SK-N-MC (cell line): ENCODE measurements around the gene TNKS1BP1.

ENCODE experiments used
- DNase-seq: peaks from one replicate; pipeline ENCODE4 v3.0.0-alpha.2; 2011; ENCODE audit warnings: low read depth, low spot score
- H3K27ac ChIP-seq: fragments of 200-600 bp; sonication (generic); 2 replicates; pipeline ENCODE4 v1.5.1; 2016; ENCODE audit warnings: mixed run types
- H3K36me3 ChIP-seq: fragments of 200-600 bp; sonication (generic); 2 replicates; pipeline ENCODE4 v1.6.1; 2017; ENCODE audit warnings: antibody characterized with exemption, low read length, mixed read lengths; ENCODE audit not compliant: insufficient read depth
- H3K4me3 ChIP-seq: fragments of 200-600 bp; sonication (generic); 2 replicates; pipeline ENCODE4 v1.5.1; 2016
- H3K9ac ChIP-seq: fragments of 200-600 bp; sonication (generic); 2 replicates; pipeline ENCODE4 v1.8.0; 2017; ENCODE audit warnings: mixed run types, mixed read lengths; ENCODE audit not compliant: insufficient read length
- H3K9me3 ChIP-seq: fragments of 200-600 bp; sonication (generic); 2 replicates; pipeline ENCODE4 v1.6.1; 2017; ENCODE audit warnings: low read depth, mild to moderate bottlenecking, antibody characterized with exemption, low read length, moderate library complexity, mixed read lengths
- EZH2 ChIP-seq: fragments of 200-600 bp; sonication (generic); IDR thresholded peaks from one replicate; pipeline ENCODE4 v1.6.1; 2017; ENCODE audit warnings: antibody characterized with exemption
- FOXP2 ChIP-seq: optimal IDR thresholded peaks from 2 replicates; pipeline ENCODE3; 2011; ENCODE audit warnings: mild to moderate bottlenecking, moderate library complexity; ENCODE audit not compliant: insufficient read depth; ENCODE audit errors: extremely low read length, control extremely low read depth
- POLR2AphosphoS5 ChIP-seq: IDR thresholded peaks from 2 replicates; pipeline ENCODE4 v1.6.1; 2012; ENCODE audit warnings: mild to moderate bottlenecking, low read depth, low read length, borderline replicate concordance

The TNKS1BP1 gene, protein sequence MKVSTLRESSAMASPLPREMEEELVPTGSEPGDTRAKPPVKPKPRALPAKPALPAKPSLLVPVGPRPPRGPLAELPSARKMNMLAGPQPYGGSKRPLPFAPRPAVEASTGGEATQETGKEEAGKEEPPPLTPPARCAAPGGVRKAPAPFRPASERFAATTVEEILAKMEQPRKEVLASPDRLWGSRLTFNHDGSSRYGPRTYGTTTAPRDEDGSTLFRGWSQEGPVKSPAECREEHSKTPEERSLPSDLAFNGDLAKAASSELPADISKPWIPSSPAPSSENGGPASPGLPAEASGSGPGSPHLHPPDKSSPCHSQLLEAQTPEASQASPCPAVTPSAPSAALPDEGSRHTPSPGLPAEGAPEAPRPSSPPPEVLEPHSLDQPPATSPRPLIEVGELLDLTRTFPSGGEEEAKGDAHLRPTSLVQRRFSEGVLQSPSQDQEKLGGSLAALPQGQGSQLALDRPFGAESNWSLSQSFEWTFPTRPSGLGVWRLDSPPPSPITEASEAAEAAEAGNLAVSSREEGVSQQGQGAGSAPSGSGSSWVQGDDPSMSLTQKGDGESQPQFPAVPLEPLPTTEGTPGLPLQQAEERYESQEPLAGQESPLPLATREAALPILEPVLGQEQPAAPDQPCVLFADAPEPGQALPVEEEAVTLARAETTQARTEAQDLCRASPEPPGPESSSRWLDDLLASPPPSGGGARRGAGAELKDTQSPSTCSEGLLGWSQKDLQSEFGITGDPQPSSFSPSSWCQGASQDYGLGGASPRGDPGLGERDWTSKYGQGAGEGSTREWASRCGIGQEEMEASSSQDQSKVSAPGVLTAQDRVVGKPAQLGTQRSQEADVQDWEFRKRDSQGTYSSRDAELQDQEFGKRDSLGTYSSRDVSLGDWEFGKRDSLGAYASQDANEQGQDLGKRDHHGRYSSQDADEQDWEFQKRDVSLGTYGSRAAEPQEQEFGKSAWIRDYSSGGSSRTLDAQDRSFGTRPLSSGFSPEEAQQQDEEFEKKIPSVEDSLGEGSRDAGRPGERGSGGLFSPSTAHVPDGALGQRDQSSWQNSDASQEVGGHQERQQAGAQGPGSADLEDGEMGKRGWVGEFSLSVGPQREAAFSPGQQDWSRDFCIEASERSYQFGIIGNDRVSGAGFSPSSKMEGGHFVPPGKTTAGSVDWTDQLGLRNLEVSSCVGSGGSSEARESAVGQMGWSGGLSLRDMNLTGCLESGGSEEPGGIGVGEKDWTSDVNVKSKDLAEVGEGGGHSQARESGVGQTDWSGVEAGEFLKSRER (N-terminal part only)

DNA sequence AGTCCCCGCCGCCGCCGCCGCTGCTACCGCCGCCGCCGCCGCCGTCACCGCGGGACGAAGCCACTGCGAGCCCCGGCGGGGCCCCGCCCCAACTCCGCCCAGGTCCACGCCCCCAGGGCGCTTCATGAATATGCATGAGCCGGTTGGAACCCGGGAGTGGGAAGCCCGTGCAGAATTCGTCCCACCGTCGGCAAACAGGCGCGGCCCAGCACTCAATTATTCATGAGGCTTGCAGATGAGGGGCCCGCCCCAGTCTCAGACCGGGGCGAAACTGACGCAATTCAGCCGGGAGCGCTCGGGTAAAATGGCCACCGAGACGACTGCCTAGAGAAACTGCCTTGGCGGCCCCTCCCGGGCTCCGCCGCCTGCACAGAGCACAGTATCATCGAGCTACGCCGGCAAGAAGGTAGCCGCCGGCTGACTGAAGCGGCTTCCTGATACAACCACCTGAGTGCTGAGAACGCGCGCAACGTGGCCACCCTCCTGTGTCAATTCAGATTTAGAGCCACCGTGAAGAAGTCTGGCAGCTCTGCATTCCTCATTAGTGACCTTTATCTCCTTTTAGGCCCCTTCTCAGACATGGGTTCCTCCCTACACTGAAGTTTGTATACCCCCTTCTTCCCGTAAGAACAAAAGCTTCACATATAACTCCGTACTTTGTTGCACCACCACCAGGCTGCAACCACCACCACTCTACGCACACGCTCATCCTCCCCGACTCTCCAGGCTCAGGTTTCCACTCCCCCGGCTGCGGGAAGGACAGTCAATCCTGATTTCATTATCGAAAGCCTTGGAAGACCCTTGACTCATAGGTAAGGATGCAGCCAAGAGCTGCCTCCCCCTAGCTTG, at the start of gene TNKS1BP1:
Gene TNKS1BP1, minus strand, starts transcription at position 67 of the 849 bp plus-strand sequence. CDS start 3,067 bp downstream, outside the sequence.
- H3K36me3 ChIP-seq, result peaks cover 65% of the 10 kb centered on the region
- H3K9ac ChIP-seq, result peak within 1 kb of the TSS; percentile 90
- H3K9me3 ChIP-seq, result no peaks in the 10 kb centered on the region
- TF ChIP-seq EZH2 (no peak), POLR2AphosphoS5 (peak; percentile 72)
- DNase-seq, result peak; percentile 75
- H3K27ac ChIP-seq, result peak within 1 kb of the TSS; percentile 97
- H3K4me3 ChIP-seq, result peak within 1 kb of the TSS; percentile 79

DNA sequence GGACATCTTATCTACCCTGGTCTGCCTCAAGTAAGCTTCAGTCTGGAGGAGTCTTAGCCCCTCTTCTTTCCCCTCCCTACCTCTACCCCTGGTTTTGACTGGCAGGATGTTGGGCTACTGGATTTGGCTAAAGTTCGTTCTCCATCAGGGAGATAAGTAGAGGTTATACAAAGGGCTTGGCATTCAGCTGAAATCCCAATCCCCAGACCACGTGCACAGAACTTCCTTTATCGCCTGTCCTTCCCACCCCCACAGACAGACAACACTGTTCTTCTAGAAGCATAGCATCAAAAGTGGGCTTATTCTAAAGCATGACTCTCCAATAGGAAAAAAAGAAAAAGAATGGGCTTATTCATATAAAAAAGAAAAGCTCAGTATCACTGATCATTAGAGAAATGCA, 48.4 kb upstream of the TNKS1BP1 start:
- H3K9ac ChIP-seq, result no peak overlapping the region
- H3K27ac ChIP-seq, result no peak overlapping the region
- no peaks in the 10 kb centered on the region for H3K9me3 ChIP-seq
- no peaks in the 10 kb centered on the region for H3K36me3 ChIP-seq
- TF ChIP-seq EZH2, result no peak
- no peak for TF ChIP-seq POLR2AphosphoS5
- TF ChIP-seq FOXP2, result no peak
- DNase-seq, result no peak
- H3K4me3 ChIP-seq, result no peak overlapping the region

DNA sequence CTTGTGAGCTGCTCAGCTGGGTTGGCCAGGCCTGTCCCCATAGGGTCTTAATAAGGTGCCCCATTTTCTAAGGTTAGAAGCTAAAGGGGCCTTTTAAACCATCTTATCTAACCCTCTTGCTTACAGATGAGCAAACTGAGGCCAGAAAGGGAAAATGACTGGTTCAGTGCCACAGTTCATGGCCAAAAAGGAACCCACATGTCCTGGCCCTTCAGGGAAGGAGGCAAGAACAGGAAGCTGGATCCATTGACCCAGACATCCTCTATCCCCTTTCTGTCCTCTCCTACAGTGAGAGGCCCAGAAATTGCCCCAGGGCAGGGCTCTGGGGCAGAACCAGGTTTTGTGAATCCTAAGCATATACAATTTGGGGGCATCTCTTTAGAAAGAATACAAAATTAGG, 46.2 kb upstream of the TNKS1BP1 start:
- no peaks in the 10 kb centered on the region for H3K36me3 ChIP-seq
- H3K4me3 ChIP-seq, result no peak overlapping the region
- DNase-seq, result no peak
- H3K9me3 ChIP-seq, result no peaks in the 10 kb centered on the region
- TF ChIP-seq EZH2, result no peak
- no peak for TF ChIP-seq POLR2AphosphoS5
- no peak for TF ChIP-seq FOXP2
- H3K27ac ChIP-seq, result no peak overlapping the region
- no peak overlapping the region for H3K9ac ChIP-seq

DNA sequence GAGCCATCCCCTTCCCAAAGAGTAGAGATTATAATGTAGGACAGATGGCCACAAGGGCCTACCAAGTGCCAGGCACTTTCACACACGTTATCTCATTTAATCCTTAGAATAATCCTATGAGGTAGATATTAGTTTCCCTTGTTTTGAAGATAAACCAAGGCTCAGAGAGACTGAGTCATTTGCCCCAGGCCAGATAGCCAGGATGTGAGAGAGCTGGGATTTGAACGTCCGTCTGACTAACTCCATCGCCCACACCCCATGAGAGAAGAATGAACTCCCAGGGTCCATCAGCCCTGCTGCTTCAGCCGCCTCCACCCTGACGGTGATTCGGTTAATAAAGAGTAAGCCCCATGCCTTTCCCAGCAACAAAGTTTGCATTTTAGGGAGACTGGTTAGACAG, 45.5 kb upstream of the TNKS1BP1 start:
- H3K36me3 ChIP-seq, result no peaks in the 10 kb centered on the region
- H3K9ac ChIP-seq, result no peak overlapping the region
- DNase-seq, result no peak
- no peak overlapping the region for H3K4me3 ChIP-seq
- TF ChIP-seq EZH2 (no peak), FOXP2 (no peak), POLR2AphosphoS5 (no peak)
- no peak overlapping the region for H3K27ac ChIP-seq
- no peaks in the 10 kb centered on the region for H3K9me3 ChIP-seq

DNA sequence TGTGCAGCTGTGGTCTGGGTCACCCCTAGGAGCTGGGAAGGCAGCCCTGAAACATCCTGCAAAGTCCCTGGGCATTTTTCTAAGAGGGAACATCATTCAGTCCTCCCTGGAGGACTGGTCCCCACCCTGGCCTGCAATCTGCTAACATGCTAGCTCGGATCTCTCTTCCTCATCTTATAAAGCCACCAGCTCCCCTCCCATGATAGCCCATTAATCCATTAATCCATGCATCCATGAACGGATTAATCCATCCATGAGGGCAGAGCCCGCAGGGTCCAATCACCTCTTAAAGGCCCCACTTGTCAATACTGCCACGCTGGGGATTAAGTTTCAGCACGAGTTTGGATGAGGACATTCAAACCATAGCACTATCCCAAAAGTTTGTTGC, 44.1 kb upstream of the TNKS1BP1 start:
- Histone ChIP-seq H3K36me3 (no peaks in the 10 kb centered on the region), H3K4me3 (no peak overlapping the region), H3K27ac (no peak overlapping the region), H3K9me3 (no peaks in the 10 kb centered on the region), H3K9ac (no peak overlapping the region)
- TF ChIP-seq EZH2 (no peak), FOXP2 (no peak), POLR2AphosphoS5 (no peak)
- DNase-seq, result no peak

DNA sequence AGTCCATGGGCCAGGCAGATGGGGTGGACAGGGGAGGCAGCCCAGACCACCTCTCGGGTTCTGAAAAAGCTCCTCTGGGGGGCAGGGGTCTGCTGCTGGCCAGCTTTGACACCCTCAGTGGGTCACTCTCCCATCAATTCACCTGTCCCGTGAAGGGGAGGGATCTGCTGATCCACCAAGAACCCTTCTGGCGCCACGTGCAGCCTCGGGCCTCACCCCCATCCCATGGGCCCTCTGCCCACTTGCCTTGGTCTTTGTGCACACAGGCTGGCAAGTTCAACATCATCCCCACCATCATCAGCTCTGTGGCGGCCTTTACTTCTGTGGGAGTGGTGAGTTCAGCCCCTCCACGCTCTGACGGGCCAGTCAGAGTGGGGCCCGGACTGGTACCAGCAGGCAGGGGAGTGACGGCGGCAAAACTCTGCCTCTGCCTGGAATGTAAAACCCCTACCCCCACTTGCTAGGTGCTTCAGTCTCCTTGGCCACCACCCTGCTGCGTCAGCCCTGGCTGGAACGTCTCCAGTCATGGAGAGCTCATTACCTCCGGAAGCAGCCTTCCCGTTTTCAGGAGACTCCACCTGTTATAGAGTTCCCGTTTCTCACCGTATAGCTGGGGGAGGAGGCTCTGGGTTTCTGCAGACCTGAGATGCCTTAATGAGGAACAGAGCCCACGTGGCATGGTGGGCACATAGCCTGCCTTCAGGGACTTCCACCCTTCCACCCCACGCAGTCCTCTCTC, 43.5 kb upstream of the TNKS1BP1 start:
- TF ChIP-seq FOXP2 (no peak), POLR2AphosphoS5 (no peak), EZH2 (no peak)
- H3K36me3 ChIP-seq, result no peaks in the 10 kb centered on the region
- H3K9me3 ChIP-seq, result no peaks in the 10 kb centered on the region
- DNase-seq, result no peak
- H3K27ac ChIP-seq, result no peak overlapping the region
- no peak overlapping the region for H3K4me3 ChIP-seq
- H3K9ac ChIP-seq, result no peak overlapping the region

DNA sequence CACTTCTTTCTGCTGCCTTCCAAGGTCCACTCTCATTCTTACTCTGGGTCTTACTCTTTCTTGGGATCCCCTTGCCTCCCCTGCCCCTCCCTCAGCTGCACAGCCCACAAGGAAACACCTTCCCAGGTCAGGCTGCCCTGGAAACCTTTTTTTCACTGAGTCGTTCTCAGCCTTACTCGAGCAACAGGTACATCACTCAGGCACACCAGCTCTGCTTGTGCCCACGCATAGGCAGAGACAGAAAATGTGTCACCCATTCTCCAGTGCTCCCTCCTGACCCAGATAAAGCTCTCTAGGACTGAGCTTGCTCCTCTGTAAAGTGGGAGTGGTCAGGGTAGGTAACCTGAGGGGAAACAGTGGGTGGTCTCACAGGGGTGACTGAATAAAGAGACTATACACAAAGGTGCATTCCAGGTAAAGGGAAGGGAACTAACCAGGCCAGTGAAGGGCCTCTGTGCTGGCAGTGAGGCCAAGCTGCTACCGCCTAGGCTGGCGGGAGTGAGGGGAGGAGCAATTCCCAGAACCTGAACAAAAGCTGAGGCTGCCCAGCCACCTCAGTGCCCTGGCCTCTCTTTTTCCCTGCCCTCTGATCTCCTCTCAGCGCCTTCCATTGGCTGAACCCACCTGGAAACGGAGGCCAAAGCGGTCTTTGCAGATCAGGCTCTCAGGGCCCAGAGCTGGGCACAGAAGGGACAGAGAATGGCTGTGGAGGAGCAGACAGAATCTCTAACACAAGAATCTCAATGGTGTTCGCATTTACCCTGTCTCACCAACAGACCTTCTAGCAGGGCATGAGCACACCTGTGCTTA, 40.3 kb upstream of the TNKS1BP1 start:
- no peak for DNase-seq
- H3K36me3 ChIP-seq, result no peaks in the 10 kb centered on the region
- H3K9ac ChIP-seq, result no peak overlapping the region
- H3K27ac ChIP-seq, result no peak overlapping the region
- no peaks in the 10 kb centered on the region for H3K9me3 ChIP-seq
- no peak overlapping the region for H3K4me3 ChIP-seq
- no peak for TF ChIP-seq FOXP2
- no peak for TF ChIP-seq EZH2
- no peak for TF ChIP-seq POLR2AphosphoS5
